GM19238 (cell line): ENCODE data around the gene RNASE3.
"Not testable (repeated sequence)": the region's sequence is repeated elsewhere in the genome, so short reads cannot be mapped to it uniquely, and the experiment has no call there.

Source experiments
- DNase-seq: peaks from one replicate; pipeline ENCODE4 v3.0.0; 2011; ENCODE audit warnings: low spot score; ENCODE audit not compliant: insufficient read length

The RNASE3 gene

DNA sequence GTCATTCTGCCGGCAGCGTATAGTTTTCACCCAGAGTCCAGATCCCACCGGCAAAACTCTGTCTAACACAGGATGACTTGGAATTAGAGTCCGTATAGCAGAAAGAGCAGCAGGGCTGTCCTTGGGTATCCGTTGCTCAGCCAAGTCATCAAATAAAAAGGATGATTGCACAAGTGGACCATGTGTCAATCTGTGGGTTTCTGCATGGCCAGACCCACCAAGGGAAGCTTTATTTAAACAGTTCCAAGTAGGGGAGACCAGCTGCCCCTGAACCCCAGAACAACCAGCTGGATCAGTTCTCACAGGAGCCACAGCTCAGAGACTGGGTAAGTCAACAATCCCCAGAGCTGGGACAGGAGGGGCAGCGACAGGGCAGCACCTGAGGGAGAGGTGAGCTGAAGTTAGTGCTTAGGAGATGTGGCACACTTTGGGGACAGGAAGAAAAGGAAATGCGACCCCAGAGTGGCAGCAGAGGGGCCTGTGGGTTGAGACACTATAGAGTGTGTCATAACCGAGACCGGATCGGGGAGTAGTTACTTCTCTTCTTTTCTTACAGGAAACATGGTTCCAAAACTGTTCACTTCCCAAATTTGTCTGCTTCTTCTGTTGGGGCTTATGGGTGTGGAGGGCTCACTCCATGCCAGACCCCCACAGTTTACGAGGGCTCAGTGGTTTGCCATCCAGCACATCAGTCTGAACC, at the start of gene RNASE3:
RNASE3 (plus strand) TSS at position 260 of the 700 bp plus-strand sequence; CDS start at position 562, 302 bp downstream.
- DNase-seq: not testable (repeated sequence)

DNA sequence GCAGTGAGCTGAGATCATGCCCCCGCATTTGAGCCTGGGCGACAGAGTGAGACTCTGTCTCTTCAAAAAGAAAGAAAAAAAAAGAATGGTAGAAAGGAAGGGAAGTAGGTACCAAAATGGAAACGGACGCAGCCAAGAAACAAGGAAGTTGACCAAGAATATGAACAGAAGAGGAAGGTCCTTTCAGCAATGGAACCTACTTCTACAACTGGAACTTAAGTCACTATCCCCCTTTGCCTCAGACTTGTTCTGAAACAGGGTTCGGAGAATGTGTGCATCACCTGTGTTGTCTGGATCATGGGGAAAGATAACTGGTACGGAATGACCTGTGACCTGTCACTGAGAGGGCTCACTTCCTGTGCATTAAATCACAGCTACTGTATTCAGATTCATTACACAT, 44.6 kb upstream of the RNASE3 start:
- DNase-seq: no peak

DNA sequence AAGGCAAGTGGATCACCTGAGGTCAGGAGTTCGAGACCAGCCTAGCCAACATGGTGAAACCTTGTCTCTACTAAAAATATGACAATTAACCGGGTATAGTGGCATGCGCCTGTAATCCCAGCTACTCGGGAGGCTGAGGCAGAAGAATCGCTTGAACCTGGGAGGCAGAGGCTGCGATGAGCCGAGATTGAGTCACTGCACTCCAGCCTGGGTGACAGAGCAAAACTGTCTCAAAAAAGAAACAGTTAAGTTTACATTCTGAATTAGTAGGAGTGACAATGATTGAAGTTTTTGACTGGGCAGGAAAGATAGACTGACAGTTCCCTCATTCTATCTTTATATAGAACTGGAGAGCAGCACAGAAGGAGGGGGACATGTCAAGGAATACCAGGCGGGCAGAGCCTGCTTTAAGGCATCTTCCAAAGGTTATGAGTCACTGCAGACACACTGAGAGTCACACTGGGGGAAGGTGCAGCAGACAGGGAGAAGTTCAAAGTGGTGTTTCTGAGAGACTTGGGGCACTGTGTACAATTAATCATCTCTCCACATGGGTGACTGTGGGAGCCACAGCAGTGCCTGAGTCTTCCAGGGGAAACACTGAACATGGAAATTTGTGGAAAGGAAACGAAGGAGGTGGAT, 42.8 kb upstream of the RNASE3 start:
- no peak for DNase-seq

DNA sequence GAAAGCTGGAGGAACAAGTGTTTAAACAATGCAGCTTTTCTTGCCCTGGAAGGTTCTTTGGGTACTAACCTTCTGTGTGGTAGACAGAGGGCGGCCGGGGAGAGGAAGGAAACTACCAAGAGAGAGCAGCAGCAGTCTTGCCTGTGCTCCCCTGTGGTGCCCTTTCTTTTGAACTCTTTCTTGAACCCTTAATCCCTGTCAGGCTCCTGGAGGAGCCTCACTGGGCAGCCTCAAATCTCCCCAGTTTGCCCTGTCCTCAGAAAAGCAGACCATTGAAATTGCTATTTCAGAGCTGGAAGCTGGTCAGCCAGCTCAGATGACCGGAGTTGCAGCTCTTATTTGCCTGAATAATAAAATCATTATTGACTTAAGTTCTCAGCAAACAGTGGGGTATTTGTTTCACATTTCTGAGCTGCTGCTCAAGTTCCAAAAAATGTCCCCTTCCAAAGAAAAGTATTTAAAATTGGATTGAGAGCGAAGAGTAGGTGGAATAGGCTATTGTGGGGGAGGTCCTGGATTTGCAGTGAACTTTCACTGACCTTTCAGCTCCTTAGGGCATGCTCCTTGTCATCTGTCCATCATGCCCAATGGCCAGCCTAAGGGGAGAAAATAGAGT, 42.1 kb upstream of the RNASE3 start:
- no peak for DNase-seq

DNA sequence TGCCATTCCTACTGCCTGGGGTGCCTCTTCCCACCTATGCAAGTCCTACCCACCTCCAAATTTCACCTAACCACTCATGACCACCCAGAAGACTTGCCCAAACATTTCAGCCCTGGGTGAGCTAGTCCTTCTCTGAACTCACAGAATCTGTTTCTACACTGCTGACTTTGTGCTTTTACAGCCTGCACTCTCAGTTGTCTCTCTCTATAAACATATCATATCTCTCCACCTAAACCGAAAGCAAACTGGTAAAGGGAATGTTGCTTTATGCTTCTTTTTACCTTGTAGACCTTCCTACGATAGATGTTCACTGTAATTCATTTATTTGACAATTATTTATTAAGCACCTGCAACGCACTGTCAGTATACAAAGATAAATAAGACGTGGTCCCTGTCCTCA, 38.1 kb upstream of the RNASE3 start:
- no peak for DNase-seq

DNA sequence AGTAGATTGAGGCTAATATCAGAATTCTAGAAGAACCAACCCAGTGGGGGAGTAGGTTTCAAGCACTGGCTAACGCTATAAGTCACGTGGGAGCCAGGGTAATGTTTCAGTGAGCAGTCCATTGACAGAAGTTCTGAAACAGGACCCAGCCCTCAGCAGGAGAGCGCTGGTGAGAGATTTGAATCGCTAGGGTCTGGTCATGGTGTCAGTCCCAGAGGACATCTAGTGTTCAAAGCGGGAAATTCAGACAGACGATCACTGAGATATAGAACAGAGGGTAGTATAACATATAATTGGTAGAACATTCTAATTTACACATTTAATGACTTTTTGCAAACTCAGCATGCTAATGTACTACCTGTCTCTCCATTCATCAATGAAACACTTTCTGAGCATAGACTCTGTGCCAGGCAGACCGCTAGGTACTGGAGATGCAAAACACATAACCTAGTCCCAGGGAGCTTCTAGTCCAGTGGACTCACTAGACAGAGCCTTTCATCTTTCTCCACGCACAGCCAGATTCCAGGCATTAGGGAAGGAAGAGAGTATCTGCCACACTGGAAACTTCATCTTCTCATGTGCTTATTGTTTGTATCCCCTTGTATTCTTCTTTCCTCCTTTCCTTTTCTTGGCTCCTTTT, 35.4 kb upstream of the RNASE3 start:
- DNase-seq: peak; percentile 57

DNA sequence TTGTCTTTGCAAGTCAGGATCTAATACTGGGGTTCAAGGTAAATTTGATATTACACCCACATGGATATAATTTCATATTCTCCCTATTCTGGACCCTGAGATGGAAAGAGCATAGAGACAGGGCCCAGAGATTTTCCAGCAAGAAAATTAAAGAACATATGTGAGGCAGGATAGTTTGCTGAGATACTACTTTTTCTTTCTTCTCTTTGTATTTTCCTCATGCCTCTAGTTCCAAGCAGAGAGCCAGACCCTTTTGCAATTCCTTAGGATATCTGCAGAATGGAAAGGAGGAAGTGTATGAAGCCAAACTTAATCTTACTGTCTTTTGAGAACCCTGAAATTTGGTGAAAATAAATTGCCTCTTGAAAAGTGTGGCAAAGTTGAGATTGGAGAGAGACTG, 34.0 kb upstream of the RNASE3 start:
- DNase-seq: no peak

DNA sequence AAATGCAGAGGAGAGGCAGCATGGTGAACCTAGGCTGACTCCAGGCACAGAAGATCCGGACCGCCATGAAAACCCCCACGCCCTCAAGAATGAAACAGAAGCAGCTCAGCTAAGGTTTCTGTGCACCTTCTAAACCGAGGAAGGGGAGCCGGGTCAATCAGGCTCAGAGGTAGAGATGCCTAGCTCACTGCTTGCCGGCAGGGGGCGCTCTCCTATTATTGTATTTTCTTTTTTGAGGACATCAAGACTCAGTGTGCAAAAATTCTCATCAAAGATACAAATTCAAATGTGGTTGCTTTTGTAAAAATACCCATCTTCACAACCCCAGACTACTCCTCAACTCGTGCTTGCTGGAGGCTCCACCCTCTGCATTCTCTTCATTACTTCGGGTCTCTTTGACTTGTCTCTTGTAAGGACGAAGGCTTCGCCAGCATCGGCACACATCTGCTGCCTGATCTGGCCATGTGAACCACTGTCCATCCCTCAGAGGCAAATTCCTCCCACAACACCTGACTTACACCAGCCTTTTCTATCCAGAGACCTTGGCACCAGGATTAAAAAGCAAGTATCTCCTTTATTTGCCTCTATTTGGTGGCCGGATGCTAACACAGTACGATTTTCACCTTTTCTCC, 33.4 kb upstream of the RNASE3 start:
- DNase-seq: peak; percentile 43

DNA sequence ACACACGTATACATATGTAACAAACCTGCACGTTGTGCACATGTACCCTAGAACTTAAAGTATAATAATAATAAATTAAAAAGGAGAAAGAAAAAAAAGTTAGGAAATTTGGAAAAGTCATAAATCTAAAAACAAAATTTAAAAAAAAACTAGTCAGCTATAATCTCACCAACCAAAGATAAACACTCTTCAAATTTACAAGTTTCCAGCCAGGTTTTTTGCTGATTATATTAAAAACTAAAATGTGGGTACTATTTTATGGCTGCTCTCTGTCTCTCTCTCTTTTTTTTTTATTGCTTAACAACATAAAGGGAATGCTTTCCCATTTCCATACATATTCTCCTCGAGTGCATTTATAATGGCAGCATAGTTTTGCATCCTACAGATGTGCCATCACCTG, 25.0 kb upstream of the RNASE3 start:
- no peak for DNase-seq

DNA sequence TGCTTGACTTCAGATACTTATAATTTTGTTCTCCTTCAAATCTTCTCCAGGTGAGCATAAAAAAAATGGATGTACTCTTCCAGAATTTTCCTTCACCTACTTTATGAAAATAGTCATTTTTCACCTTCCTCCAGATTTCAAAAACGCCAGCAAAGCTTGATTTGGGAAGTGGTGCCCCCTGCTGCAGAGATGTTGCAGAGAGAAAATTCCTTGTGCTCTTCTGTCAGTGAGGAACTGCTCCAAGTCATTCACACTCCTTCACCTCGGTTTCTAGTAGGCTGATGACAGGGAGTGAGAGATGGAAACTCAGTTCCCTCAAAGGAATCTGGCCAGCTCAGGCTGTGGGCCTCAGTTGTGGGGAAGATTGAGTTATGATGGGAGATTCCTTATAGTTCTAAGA, 24.2 kb upstream of the RNASE3 start:
- no peak for DNase-seq

DNA sequence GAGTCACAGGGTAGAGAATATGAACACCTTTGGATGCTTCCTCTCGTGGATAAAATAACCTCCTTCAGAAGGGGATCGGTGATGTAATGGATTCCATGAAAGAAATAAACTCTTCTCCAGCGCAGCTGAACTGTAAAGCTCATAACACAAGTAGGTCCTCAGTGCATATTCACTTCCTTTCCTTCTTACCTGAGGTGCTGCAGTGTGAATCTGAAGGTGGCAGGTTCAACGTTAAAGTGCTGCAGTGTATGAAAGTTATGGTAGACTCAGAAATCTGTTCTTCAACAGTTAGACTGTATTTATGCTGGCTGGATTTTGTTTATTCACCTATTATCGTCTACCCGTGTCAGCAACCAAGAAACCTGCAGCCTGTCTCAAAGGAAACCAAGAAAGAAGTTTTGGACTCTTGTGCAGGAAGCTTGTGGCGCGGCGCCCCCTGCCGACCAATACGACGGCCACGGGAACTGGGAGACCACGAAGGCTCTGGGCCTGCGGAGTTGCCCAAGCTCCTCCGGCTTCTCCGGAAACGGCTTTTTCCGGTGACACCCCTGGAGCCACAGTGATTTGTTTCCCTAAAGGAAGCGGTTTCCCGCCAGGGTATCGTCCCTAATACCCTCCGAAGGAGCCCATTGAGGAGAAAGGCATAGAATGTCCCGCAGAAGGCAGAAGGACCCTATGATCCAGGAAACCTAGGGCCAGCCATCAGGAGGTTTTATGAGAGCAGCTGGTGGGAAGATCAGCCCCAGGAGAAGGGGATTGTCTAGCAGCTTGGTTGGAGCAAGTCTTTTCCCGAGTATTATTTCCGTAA, 17.6 kb upstream of the RNASE3 start:
- DNase-seq: peak; percentile 35

DNA sequence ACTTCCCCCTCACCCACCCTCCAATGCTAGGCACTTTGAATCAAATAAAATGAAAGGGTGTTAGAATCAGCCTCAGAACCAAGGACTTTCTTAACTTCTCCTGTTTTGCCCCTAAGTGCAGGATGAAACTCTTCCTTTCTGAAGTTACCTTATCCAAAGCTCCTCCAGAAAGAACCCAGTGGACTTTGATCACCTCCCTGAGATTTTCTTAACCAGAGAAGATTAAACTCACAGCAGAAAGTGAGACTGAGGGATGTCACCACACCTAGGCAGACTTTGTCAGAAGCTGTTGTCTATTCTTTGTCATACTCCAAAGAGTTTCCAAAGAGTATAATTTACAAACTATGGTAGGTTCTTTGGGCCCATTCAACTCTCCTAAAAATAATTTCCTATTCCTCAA, 14.2 kb upstream of the RNASE3 start:
- DNase-seq: no peak

DNA sequence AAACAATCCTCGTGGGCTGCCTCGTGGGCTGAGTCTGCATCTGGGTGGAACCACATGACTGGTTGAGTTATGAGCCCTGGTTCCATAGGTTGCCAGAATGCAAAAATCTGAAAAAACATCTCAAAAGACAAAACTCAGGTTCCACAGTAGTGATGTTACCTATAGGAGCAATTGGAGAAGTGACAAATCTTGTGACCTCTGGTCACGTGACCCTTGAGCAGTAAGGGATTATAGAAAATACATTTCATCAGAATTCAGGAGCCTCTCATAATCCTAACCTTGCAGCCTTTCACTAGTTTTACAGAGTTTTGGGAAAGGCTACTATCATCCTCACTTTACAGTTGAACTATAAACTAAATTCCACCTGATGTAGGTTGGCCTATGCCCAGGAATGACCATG, 12.5 kb upstream of the RNASE3 start:
- no peak for DNase-seq

DNA sequence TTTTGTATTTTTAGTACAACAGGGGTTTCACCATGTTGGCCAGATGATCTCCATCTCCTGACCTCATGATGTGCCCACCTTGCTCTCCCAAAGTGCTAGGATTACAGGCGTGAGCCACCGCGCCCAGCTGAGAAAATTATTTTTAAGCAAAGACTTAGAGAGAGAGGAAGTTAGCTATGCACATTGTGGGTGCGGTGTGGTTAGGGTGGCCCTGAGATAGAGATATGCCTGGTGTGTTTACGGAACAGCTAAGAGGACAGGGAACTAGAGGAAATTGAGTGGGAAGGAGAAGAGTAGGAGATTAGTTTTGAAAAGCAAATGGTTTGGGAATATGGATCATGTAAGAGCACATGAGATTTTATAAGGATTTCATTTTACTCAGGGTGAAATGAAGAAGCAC, 10.0 kb upstream of the RNASE3 start:
- not testable (repeated sequence) for DNase-seq

DNA sequence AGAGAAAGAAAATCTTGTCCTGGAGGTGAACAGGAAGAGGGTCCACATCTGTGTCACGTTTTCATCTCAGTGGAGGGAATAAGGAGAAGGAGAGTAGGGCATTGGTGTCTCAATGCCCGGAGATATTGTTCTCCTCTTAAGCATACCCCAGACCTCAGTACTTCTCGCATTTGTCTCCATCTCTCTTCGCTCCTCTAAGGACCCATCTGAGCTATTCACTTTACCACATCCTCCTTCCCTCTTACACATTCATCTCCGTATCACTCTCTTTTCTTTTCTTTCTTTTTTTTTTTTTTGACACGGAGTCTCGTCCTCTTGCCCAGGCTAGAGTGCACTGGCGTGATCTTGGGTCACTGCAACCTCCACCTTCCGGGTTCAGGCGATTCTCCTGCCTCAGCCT, 8.4 kb upstream of the RNASE3 start:
- not testable (repeated sequence) for DNase-seq

DNA sequence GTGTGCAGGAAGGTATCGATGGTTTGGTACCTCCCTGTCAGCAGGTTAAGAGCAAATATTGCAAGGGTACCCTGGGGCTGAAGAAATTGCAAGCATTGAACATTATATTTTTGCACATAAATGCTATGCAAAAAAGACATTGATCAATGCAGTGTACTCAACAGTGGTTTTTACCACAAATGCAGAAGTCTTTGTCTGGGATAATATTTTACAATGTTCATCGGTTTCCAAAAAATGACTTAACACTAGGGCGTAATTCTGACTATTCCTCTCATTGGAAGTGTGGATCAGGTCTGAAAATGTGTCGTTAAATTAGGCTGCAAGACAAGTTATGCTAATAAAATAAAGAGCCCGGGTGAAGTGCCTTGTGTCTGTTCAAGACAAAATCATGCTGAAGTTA, 2.8 kb upstream of the RNASE3 start:
- DNase-seq: not testable (repeated sequence)

DNA sequence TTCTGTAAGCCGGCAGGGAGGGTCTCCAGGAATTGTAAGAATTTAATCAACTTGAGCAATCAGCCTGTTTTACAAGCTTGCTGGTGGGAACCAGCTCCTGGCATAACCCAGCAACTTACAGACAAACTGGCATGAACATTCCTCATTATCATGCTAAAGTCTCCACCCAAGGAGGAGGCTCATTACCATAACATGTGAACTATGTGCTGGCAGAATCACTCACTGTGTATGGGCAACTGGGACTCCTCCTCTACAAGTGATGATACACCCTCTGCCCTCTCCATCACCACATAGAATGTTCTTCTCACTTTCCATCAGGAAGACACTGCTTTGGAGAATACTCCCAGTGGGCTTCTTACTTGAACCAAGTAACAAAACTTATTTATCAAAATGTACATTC, 4.1 kb downstream of the RNASE3 start:
- DNase-seq: not testable (repeated sequence)

DNA sequence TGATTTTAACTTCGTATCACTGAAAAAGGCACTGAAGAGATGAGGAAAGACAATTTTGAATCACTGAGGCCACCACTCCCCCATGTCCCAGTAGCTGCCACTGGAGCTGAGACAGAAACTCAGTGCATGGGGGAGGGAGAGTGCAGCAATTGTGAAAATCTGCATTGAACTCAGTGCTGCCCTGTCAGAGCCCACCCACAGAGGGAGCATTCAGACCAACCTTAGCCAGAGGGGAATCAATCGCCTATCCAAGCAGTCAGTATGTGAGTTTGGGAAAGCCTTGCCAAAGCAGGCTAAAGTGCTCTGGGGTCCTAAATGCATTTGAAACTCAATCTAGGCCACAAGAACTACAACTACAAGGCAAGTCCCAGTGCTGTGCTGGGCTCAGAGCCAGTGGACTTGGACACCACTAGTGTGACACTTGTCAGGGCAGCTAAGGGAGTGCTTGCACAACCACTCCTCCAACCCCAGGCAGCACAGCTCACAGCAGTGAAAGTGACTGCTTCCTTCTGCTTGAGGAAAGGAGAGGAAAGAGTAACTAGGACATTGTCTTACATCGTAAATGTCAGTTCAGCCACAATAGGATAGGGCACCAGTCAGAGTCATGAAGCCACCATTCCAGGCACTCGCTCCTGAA, 13.3 kb downstream of the RNASE3 start:
- DNase-seq: no peak

DNA sequence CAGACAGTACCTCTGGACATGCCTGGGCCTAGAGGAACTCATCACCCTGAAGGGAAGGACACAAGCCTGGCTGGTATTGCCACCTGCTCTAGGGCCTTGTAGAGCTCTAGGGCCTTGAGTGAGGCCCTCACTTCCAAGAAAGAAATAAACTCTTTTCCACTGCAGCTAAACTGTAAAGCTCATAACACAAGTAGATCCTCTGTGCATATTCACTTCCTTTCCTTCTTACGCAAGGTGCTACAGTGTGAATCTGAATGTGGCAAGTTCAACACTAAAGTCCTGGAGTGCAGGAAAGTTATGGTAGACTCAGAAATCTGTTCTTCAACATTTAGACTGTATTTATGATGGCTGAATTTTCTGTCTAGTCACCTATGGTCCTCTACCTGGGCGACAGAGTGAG, 14.5 kb downstream of the RNASE3 start:
- DNase-seq: no peak

DNA sequence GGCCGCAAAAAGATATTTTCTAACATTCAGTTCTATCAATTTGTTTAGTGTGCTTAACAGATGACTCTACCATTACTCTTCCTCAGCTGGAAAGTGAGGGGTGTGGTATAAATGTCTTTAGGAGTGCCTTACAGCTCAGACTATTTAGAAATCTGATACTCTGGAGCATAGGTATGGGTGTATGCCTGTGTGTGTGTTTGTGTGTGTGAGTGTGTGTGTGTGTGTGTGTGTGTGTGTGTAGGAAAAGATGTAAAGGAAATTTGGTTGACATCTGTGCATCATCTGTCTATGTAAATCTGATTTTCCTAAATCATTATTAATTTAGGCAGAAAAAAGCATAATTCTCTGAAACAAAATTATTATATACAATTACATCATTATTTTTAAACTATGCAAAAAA, 16.0 kb downstream of the RNASE3 start:
- DNase-seq: no peak
